Kidney (tissue), 14 donors: ENCODE data around the gene IL31. TPM values are rescaled to one million over a fixed set of nuclear protein-coding genes. Genes with fewer than 3 reads are reported as not detected.

Source experiments
- DNase-seq, 5 donors: peaks; one replicate each; pipeline ENCODE4 v3.0.0-alpha.2; 2013 to 2020
- FAIRE-seq: peaks from 2 replicates; lab custom pipeline; 2012; peaks lifted over from hg19 to GRCh38; lab: Jason Lieb, UNC
- H3K27ac ChIP-seq, 2 donors: one replicate each; pipeline ENCODE4 v1.7.0; 2013; ENCODE audit warnings: low read depth in 2 of 2, low read length in 2 of 2, inconsistent platforms in 1 of 2
- H3K27me3 ChIP-seq: one replicate; pipeline ENCODE4 v1.7.1; 2013; ENCODE audit warnings: low read length, inconsistent platforms; ENCODE audit not compliant: control insufficient read depth, insufficient read depth
- H3K36me3 ChIP-seq, 3 donors: one replicate each; pipeline versions ENCODE4 v1.7.0 to v1.7.1; 2013; ENCODE audit warnings: low read length in 3 of 3, control low read depth in 1 of 3, inconsistent platforms in 1 of 3; ENCODE audit not compliant: insufficient read depth in 3 of 3, control insufficient read depth in 2 of 3
- H3K4me1 ChIP-seq, 3 donors: one replicate each; pipeline versions ENCODE4 v1.7.0 to v1.7.1; 2013; ENCODE audit warnings: low read length in 3 of 3, inconsistent platforms in 1 of 3, low read depth in 1 of 3; ENCODE audit not compliant: control insufficient read depth in 2 of 3, insufficient read depth in 2 of 3
- H3K4me3 ChIP-seq, 3 donors: one replicate each; pipeline versions ENCODE4 v1.7.0 to v1.8.1; 2013; ENCODE audit warnings: low read length in 3 of 3, control low read depth in 1 of 3, inconsistent platforms in 1 of 3
- H3K9ac ChIP-seq, 3 donors: one replicate each; pipeline versions ENCODE4 v1.7.0 to v1.7.1; 2013; ENCODE audit warnings: low read length in 3 of 3, control low read depth in 1 of 3, inconsistent platforms in 1 of 3
- H3K9me3 ChIP-seq, 3 donors: one replicate each; pipeline versions ENCODE4 v1.7.0 to v1.7.1; 2013; ENCODE audit warnings: low read length in 3 of 3, control low read depth in 1 of 3, inconsistent platforms in 1 of 3; ENCODE audit not compliant: control insufficient read depth in 2 of 3, insufficient read depth in 1 of 3
- intact Hi-C: fragments of 100-400 bp; cut with DNase I; formaldehyde crosslinking; loops from one replicate; pipeline ENCODE4 v1.11.1; 2022
- polyA plus RNA-seq: library from polyadenylated mRNA; stranded (reverse); fragments of 350-450 nt; fragmentation: Illumina TruSeq; extraction: RNeasy Lipid Tissue Mini Kit (QIAGEN cat#74804); gene quantifications from one replicate; pipeline ENCODE4 v1.2.3, GENCODE V29; 2014; ENCODE audit warnings: low read depth, low replicate concordance; ENCODE audit not compliant: insufficient read depth
- total RNA-seq: library from RNA; stranded (reverse); fragmentation: NEBNext Ultra II Directional; extraction: Animal tissue kit (Norgen Biotek cat#: 25700); gene quantifications from one replicate; pipeline ENCODE4 v1.2.1, GENCODE V29; 2021
- TF ChIP-seq, protein P1 (sequence below): IDR thresholded peaks from 3 replicates; pipeline ENCODE4 v1.5.1; 2012; ENCODE audit warnings: mild to moderate bottlenecking, moderate library complexity, borderline replicate concordance; ENCODE audit not compliant: insufficient read depth; ENCODE audit errors: extremely low read depth
- donor health status: control.
- donor health status: control.
- donor health status: control.
- donor health status: control.
- donor health status: control.
- donor health status: DM: yes; HTN: yes; CAD: no.
- donor health status: Normal renal cell carcinoma (clear cell type).

Gene IL31
- total and polyA plus RNA-seq, 2 donors from 2014 or later, result not detected

DNA sequence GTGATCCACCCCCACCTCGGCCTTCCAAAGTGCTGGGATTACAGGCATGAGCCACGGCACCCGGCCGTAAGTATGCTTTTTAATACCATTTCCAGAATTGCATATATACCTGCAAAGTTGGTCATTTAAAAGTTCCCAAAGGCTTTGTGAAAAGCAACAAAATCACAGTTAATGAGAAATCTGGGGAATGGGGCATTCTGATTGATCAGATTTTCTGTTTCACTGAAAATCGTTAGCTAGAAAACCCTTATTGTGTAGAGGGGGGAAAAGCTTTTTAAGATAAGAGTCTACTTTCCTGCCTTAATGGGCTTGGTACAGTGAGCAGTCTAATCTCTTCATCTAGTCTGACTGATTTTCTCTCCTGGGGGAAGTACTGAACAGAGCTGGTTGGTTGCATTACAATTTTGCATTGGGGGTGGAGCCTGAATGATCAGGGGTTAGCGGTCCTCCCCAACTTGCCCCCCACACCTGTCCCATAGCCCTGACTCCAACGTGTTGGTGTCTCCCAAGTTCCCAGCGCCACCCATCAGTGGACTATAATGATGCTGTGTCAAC, 23.8 kb downstream of the IL31 start:
- H3K9ac ChIP-seq, result no peak overlapping the region
- H3K36me3 ChIP-seq, result no peaks in the 10 kb centered on the region
- H3K27ac ChIP-seq, result no peak overlapping the region
- peaks cover 0 to 6% (median 0%) of the 10 kb centered on the region in 3 donors for H3K4me1 ChIP-seq
- no peak for FAIRE-seq
- H3K4me3 ChIP-seq, result no peak overlapping the region
- TF ChIP-seq, protein P1, sequence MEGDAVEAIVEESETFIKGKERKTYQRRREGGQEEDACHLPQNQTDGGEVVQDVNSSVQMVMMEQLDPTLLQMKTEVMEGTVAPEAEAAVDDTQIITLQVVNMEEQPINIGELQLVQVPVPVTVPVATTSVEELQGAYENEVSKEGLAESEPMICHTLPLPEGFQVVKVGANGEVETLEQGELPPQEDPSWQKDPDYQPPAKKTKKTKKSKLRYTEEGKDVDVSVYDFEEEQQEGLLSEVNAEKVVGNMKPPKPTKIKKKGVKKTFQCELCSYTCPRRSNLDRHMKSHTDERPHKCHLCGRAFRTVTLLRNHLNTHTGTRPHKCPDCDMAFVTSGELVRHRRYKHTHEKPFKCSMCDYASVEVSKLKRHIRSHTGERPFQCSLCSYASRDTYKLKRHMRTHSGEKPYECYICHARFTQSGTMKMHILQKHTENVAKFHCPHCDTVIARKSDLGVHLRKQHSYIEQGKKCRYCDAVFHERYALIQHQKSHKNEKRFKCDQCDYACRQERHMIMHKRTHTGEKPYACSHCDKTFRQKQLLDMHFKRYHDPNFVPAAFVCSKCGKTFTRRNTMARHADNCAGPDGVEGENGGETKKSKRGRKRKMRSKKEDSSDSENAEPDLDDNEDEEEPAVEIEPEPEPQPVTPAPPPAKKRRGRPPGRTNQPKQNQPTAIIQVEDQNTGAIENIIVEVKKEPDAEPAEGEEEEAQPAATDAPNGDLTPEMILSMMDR, result no peak
- H3K27me3 ChIP-seq, result no peaks in the 10 kb centered on the region
- no peak for DNase-seq
- intact Hi-C loops, result no loop called here
- no peaks in the 10 kb centered on the region for H3K9me3 ChIP-seq

DNA sequence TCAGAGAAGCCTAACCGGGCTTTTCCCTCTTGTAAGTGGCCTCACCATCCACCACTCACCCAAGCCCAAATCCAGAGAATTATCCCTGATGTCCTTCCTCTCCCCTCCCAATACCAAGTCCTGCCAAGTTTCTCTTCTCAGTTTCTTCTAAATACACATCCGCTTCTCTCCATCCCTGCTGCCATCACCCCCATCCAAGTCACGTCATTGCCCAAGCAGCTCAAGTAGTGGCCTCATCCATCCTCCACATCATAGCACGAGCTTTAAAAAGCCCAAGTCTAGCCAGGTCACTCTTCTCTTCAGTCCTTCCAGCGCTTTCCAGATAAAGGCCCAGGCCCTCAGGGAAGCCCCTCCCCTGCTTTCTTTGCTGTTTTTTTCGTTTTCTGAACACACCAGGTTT, 25.4 kb downstream of the IL31 start:
- DNase-seq (no peak), FAIRE-seq (no peak)
- Histone ChIP-seq H3K27me3 (no peaks in the 10 kb centered on the region), H3K36me3 (no peaks in the 10 kb centered on the region), H3K27ac (no peak overlapping the region), H3K9me3 (no peaks in the 10 kb centered on the region), H3K9ac (no peak overlapping the region), H3K4me1 (peaks cover 0 to 6% (median 0%) of the 10 kb centered on the region in 3 donors), H3K4me3 (no peak overlapping the region)
- intact Hi-C loops, result no loop called here
- TF ChIP-seq, protein P1, result no peak

DNA sequence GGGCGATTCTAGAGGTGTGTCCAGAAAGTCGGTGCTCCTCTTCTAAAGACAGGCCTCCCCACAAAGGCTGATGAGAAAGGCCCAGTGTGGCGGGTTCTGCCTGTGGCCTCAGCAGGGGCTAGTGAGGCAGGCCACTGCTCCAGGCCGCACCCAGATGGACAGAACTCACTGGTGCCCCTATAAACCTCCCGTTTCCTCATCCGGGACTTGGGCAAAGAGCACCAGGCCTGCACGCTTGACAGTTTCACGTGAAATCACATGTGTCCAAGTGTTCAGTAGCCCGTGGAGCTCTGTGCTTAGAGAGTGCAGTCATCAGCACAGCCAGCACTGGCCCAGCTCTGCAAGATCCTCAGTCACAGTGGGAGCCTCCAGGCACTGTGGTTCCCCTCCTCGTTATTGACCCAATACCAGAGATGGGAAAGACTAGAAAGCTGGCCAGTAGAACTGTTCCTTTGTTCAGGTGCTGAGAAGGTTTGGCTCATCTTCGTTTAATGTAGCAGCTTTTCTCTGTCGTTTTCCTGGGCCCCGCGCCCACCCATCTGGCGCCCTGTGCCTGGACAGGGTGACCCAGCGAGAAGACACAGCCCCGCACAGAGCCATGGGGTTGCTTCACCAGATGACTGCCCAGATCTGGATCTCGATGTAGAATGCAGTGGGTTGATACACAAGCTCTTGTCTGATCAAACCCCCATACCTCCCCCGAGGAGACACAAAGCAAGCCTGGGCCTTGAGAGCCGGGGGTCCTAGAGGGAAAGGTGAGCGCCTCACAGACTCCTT, 26.3 kb downstream of the IL31 start:
- peaks cover 0 to 7% (median under 1%) of the 10 kb centered on the region in 3 donors for H3K36me3 ChIP-seq
- H3K4me3 ChIP-seq, result no peak overlapping the region
- H3K4me1 ChIP-seq, result peaks cover 0 to 6% (median 0%) of the 10 kb centered on the region in 3 donors
- H3K9ac ChIP-seq, result no peak overlapping the region
- FAIRE-seq (no peak), DNase-seq (peak in 1 of 5 donors; percentile 38)
- TF ChIP-seq, protein P1, result no peak
- intact Hi-C loops, result no loop called here
- no peaks in the 10 kb centered on the region for H3K27me3 ChIP-seq
- H3K27ac ChIP-seq, result no peak overlapping the region
- H3K9me3 ChIP-seq, result no peaks in the 10 kb centered on the region
